Erythroblast (primary cell): ENCODE results near the gene CNP.

Experiments used
- GATA1 ChIP-seq: IDR thresholded peaks from 2 replicates; pipeline ENCODE4 v1.6.1; 2011; ENCODE audit warnings: low read depth, mild to moderate bottlenecking, control low read depth, low read length, moderate library complexity
- POLR2A ChIP-seq: IDR thresholded peaks from 2 replicates; pipeline ENCODE4 v1.6.1; 2011; ENCODE audit warnings: mild to moderate bottlenecking, low read length

DNA sequence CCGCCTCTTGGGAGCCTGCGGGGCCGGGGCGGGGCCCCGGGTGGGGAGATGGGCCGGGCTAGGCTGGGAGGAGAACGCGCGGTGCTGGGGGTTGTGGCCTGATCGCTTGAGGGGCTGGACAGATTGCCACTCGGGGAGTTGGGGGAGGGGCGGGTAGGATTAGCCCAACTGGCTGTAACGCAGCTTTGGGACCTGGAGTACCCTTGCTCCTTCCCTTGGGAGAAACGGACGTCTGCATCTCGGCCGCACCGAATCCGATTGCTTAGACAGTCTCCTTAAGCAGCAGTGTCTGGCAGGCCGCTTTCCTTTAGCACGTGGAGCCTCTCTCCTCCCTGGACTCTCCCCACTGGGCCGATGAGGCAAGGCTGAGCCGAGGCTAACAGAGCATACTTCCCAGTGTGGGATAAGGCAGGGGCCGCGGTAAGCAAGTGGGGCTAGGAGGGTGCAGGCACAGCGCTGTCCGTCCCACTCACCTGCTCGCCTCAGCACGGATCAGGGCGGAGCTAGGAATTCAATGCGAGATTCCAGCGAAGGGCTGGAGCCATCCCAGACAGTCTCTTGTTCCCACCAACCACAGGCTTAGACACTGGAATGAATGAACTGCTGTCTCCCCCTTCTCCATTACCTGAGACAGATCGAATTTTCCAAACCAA lies 47.3 kb upstream of the CNP start:
- TF ChIP-seq POLR2A (no peak), GATA1 (no peak)
